ENCODE data around the gene ERCC1.
"Not testable (repeated sequence)": the region's sequence is repeated elsewhere in the genome, so short reads cannot be mapped to it uniquely, and the experiment has no call there.

The ERCC1 gene

GRCh38 chr19:45408121-45408520, 15.6 kb downstream of the ERCC1 start:
- Histone ChIP-seq H3K4me1 (ENCODE audit: control insufficient read depth in 5 of 5, insufficient read depth in 5 of 5, low read length in 5 of 5) (peaks cover 10 to 59% (median 41%) of the 10 kb centered on the region in 5 donors), H3K4me3 (ENCODE audit: low read depth in 1 of 5, low read length in 5 of 5) (no peak overlapping the region), H3K9me3 (ENCODE audit: control insufficient read depth in 5 of 5, low read length in 5 of 5) (no peaks in the 10 kb centered on the region), H3K27ac (ENCODE audit: low read depth, low read length) (no peak overlapping the region), H3K36me3 (ENCODE audit: control insufficient read depth in 5 of 5, insufficient read depth in 5 of 5, low read length in 5 of 5) (peaks cover 0 to 8% (median 4%) of the 10 kb centered on the region in 5 donors), H3K9ac (ENCODE audit: low read length in 5 of 5) (no peak overlapping the region), H3K27me3 (ENCODE audit: control insufficient read depth in 5 of 5, insufficient read depth in 4 of 5, low read length in 5 of 5) (peaks cover 0 to 13% (median 7%) of the 10 kb centered on the region in 5 donors)

- H3K27ac ChIP-seq (ENCODE audit: low read depth, low read length); H3K36me3 ChIP-seq (ENCODE audit: control insufficient read depth in 5 of 5, insufficient read depth in 5 of 5, low read length in 5 of 5); H3K4me3 ChIP-seq (ENCODE audit: low read depth in 1 of 5, low read length in 5 of 5); H3K9me3 ChIP-seq (ENCODE audit: control insufficient read depth in 5 of 5, low read length in 5 of 5): not testable (repeated sequence)
- Histone ChIP-seq H3K27me3 (ENCODE audit: control insufficient read depth in 5 of 5, insufficient read depth in 4 of 5, low read length in 5 of 5) (peaks cover 0 to 15% (median 7%) of the 10 kb centered on the region in 5 donors), H3K4me1 (ENCODE audit: control insufficient read depth in 5 of 5, insufficient read depth in 5 of 5, low read length in 5 of 5) (peaks cover 10 to 64% (median 46%) of the 10 kb centered on the region in 5 donors), H3K9ac (ENCODE audit: low read length in 5 of 5) (peak overlapping the region in 1 of 5 donors; percentile 86)
Observed at GRCh38 chr19:45407585-45407984, 16.1 kb downstream of the ERCC1 start.

GRCh38 chr19:45407091-45407375, 16.7 kb downstream of the ERCC1 start:
- Histone ChIP-seq H3K27ac (ENCODE audit: low read depth, low read length) (no peak overlapping the region), H3K9me3 (ENCODE audit: control insufficient read depth in 5 of 5, low read length in 5 of 5) (no peaks in the 10 kb centered on the region), H3K9ac (ENCODE audit: low read length in 5 of 5) (peak overlapping the region in 4 of 5 donors; percentile 42 to 86 (median 82)), H3K36me3 (ENCODE audit: control insufficient read depth in 5 of 5, insufficient read depth in 5 of 5, low read length in 5 of 5) (peaks cover 0 to 7% (median 0%) of the 10 kb centered on the region in 5 donors), H3K4me1 (ENCODE audit: control insufficient read depth in 5 of 5, insufficient read depth in 5 of 5, low read length in 5 of 5) (peaks cover 10 to 70% (median 47%) of the 10 kb centered on the region in 5 donors), H3K4me3 (ENCODE audit: low read depth in 1 of 5, low read length in 5 of 5) (peak overlapping the region; percentile 76 to 93 (median 85)), H3K27me3 (ENCODE audit: control insufficient read depth in 5 of 5, insufficient read depth in 4 of 5, low read length in 5 of 5) (peaks cover 0 to 15% (median 7%) of the 10 kb centered on the region in 5 donors)

- Histone ChIP-seq H3K27me3 (ENCODE audit: control insufficient read depth in 5 of 5, insufficient read depth in 4 of 5, low read length in 5 of 5) (peaks cover 0 to 15% (median 7%) of the 10 kb centered on the region in 5 donors), H3K9me3 (ENCODE audit: control insufficient read depth in 5 of 5, low read length in 5 of 5) (no peaks in the 10 kb centered on the region), H3K36me3 (ENCODE audit: control insufficient read depth in 5 of 5, insufficient read depth in 5 of 5, low read length in 5 of 5) (peaks cover 0 to 7% (median 0%) of the 10 kb centered on the region in 5 donors), H3K9ac (ENCODE audit: low read length in 5 of 5) (peak within 1 kb of the TSS; percentile 50 to 86 (median 85)), H3K4me1 (ENCODE audit: control insufficient read depth in 5 of 5, insufficient read depth in 5 of 5, low read length in 5 of 5) (peaks cover 10 to 70% (median 47%) of the 10 kb centered on the region in 5 donors), H3K27ac (ENCODE audit: low read depth, low read length) (peak within 1 kb of the TSS; percentile 87), H3K4me3 (ENCODE audit: low read depth in 1 of 5, low read length in 5 of 5) (peak within 1 kb of the TSS; percentile 76 to 93 (median 85))
Observed at GRCh38 chr19:45406226-45407090, 17.3 kb downstream of the ERCC1 start, which contains the start of gene POLR1G. Gene POLR1G (plus strand): TSS chr19:45406644. CDS start chr19:45406697, 53 bp downstream.

GRCh38 chr19:45405435-45406225, 18.1 kb downstream of the ERCC1 start:
- H3K9me3 ChIP-seq (ENCODE audit: control insufficient read depth in 5 of 5, low read length in 5 of 5) = no peaks in the 10 kb centered on the region
- peaks cover 0 to 15% (median 7%) of the 10 kb centered on the region in 5 donors for H3K27me3 ChIP-seq (ENCODE audit: control insufficient read depth in 5 of 5, insufficient read depth in 4 of 5, low read length in 5 of 5)
- peaks cover 0 to 7% (median 0%) of the 10 kb centered on the region in 5 donors for H3K36me3 ChIP-seq (ENCODE audit: control insufficient read depth in 5 of 5, insufficient read depth in 5 of 5, low read length in 5 of 5)
- H3K4me1 ChIP-seq (ENCODE audit: control insufficient read depth in 5 of 5, insufficient read depth in 5 of 5, low read length in 5 of 5) = peaks cover 10 to 70% (median 47%) of the 10 kb centered on the region in 5 donors
- peak overlapping the region; percentile 76 to 90 (median 85) for H3K4me3 ChIP-seq (ENCODE audit: low read depth in 1 of 5, low read length in 5 of 5)
- peak overlapping the region; percentile 50 to 86 (median 85) for H3K9ac ChIP-seq (ENCODE audit: low read length in 5 of 5)
- peak overlapping the region; percentile 87 for H3K27ac ChIP-seq (ENCODE audit: low read depth, low read length)

GRCh38 chr19:45404557-45405434, 18.9 kb downstream of the ERCC1 start, which contains the start of gene PPP1R13L:
Gene PPP1R13L (minus strand): TSS chr19:45405069. CDS start chr19:45398318, 6,751 bp downstream.
- peak within 1 kb of the TSS; percentile 87 for H3K27ac ChIP-seq (ENCODE audit: low read depth, low read length)
- peak within 1 kb of the TSS; percentile 76 to 90 (median 85) for H3K4me3 ChIP-seq (ENCODE audit: low read depth in 1 of 5, low read length in 5 of 5)
- peaks cover 10 to 75% (median 52%) of the 10 kb centered on the region in 5 donors for H3K4me1 ChIP-seq (ENCODE audit: control insufficient read depth in 5 of 5, insufficient read depth in 5 of 5, low read length in 5 of 5)
- H3K9ac ChIP-seq (ENCODE audit: low read length in 5 of 5) = peak within 1 kb of the TSS; percentile 50 to 86 (median 85)
- peaks cover 0 to 15% (median 7%) of the 10 kb centered on the region in 5 donors for H3K27me3 ChIP-seq (ENCODE audit: control insufficient read depth in 5 of 5, insufficient read depth in 4 of 5, low read length in 5 of 5)
- H3K36me3 ChIP-seq (ENCODE audit: control insufficient read depth in 5 of 5, insufficient read depth in 5 of 5, low read length in 5 of 5) = peaks cover 0 to 7% (median 0%) of the 10 kb centered on the region in 5 donors
- no peaks in the 10 kb centered on the region for H3K9me3 ChIP-seq (ENCODE audit: control insufficient read depth in 5 of 5, low read length in 5 of 5)

GRCh38 chr19:45403781-45404556, 19.7 kb downstream of the ERCC1 start:
- peak overlapping the region in 2 of 5 donors; percentile 26 to 80 for H3K9ac ChIP-seq (ENCODE audit: low read length in 5 of 5)
- H3K27ac ChIP-seq (ENCODE audit: low read depth, low read length) = peak overlapping the region; percentile 87

GRCh38 chr19:45403272-45403671, 20.4 kb downstream of the ERCC1 start:
- no peak overlapping the region for H3K4me3 ChIP-seq (ENCODE audit: low read depth in 1 of 5, low read length in 5 of 5)
- peaks cover 0 to 15% (median 7%) of the 10 kb centered on the region in 5 donors for H3K27me3 ChIP-seq (ENCODE audit: control insufficient read depth in 5 of 5, insufficient read depth in 4 of 5, low read length in 5 of 5)
- no peaks in the 10 kb centered on the region for H3K9me3 ChIP-seq (ENCODE audit: control insufficient read depth in 5 of 5, low read length in 5 of 5)
- no peaks in the 10 kb centered on the region for H3K36me3 ChIP-seq (ENCODE audit: control insufficient read depth in 5 of 5, insufficient read depth in 5 of 5, low read length in 5 of 5)
- H3K9ac ChIP-seq (ENCODE audit: low read length in 5 of 5) = peak overlapping the region in 2 of 5 donors; percentile 4 to 26
- peak overlapping the region; percentile 46 for H3K27ac ChIP-seq (ENCODE audit: low read depth, low read length)
- H3K4me1 ChIP-seq (ENCODE audit: control insufficient read depth in 5 of 5, insufficient read depth in 5 of 5, low read length in 5 of 5) = peaks cover 10 to 70% (median 53%) of the 10 kb centered on the region in 5 donors

More at GRCh38 chr19:45403781-45404556, 19.7 kb downstream of the ERCC1 start:
- Histone ChIP-seq H3K9me3 (ENCODE audit: control insufficient read depth in 5 of 5, low read length in 5 of 5) (no peaks in the 10 kb centered on the region), H3K4me1 (ENCODE audit: control insufficient read depth in 5 of 5, insufficient read depth in 5 of 5, low read length in 5 of 5) (peaks cover 10 to 70% (median 52%) of the 10 kb centered on the region in 5 donors), H3K4me3 (ENCODE audit: low read depth in 1 of 5, low read length in 5 of 5) (peak overlapping the region; percentile 50 to 88 (median 76)), H3K27me3 (ENCODE audit: control insufficient read depth in 5 of 5, insufficient read depth in 4 of 5, low read length in 5 of 5) (peaks cover 0 to 15% (median 7%) of the 10 kb centered on the region in 5 donors), H3K36me3 (ENCODE audit: control insufficient read depth in 5 of 5, insufficient read depth in 5 of 5, low read length in 5 of 5) (peaks cover 0 to 4% (median 0%) of the 10 kb centered on the region in 5 donors)

All from subcutaneous abdominal adipose tissue (tissue), 5 donors.